ENCODE data around the gene CENPB.

CENPB gene

GRCh38 chr20:3748073-3748472, 38.5 kb downstream of the CENPB start:
- peaks cover 13% of the 10 kb centered on the region for H3K4me1 ChIP-seq
- no peak overlapping the region for H3K4me2 ChIP-seq (ENCODE audit: low read length)
- H3K79me2 ChIP-seq: no peaks in the 10 kb centered on the region
- no peak overlapping the region for H2AFZ ChIP-seq
- peaks cover 5% of the 10 kb centered on the region for H3K27me3 ChIP-seq (ENCODE audit: control insufficient read depth, insufficient read depth, low read length)
- TF ChIP-seq CTCF (IDR thresholded peaks at IDR 0.05): no peak
- no peaks in the 10 kb centered on the region for H3K9me3 ChIP-seq (ENCODE audit: control insufficient read depth, low read length)
- H3K36me3 ChIP-seq (ENCODE audit: control insufficient read depth, insufficient read depth, low read length): no peaks in the 10 kb centered on the region
- no peak overlapping the region for H3K9ac ChIP-seq
- no peak overlapping the region for H3K4me3 ChIP-seq (ENCODE audit: low read depth, low read length)
- H3K27ac ChIP-seq: no peak overlapping the region

- Histone ChIP-seq H3K4me2 (ENCODE audit: low read length) (no peak overlapping the region), H3K36me3 (ENCODE audit: control insufficient read depth, insufficient read depth, low read length) (no peaks in the 10 kb centered on the region), H3K27ac (no peak overlapping the region), H3K9ac (no peak overlapping the region), H3K27me3 (ENCODE audit: control insufficient read depth, insufficient read depth, low read length) (peaks cover 5% of the 10 kb centered on the region), H3K79me2 (no peaks in the 10 kb centered on the region), H3K4me3 (ENCODE audit: low read depth, low read length) (no peak overlapping the region), H3K9me3 (ENCODE audit: control insufficient read depth, low read length) (no peaks in the 10 kb centered on the region), H2AFZ (no peak overlapping the region), H3K4me1 (peaks cover 13% of the 10 kb centered on the region)
- no peak for TF ChIP-seq CTCF (IDR thresholded peaks at IDR 0.05)
These were observed 39.1 kb downstream of the CENPB start for GRCh38 chr20:3747471-3747870.

- Histone ChIP-seq H2AFZ (peak overlapping the region; percentile 86), H3K4me3 (ENCODE audit: low read depth, low read length) (no peak overlapping the region), H3K27me3 (ENCODE audit: control insufficient read depth, insufficient read depth, low read length) (peaks cover 5% of the 10 kb centered on the region), H3K9me3 (ENCODE audit: control insufficient read depth, low read length) (no peaks in the 10 kb centered on the region), H3K4me2 (ENCODE audit: low read length) (no peak overlapping the region), H3K27ac (peak overlapping the region; percentile 74), H3K36me3 (ENCODE audit: control insufficient read depth, insufficient read depth, low read length) (no peaks in the 10 kb centered on the region), H3K4me1 (peaks cover 13% of the 10 kb centered on the region), H3K79me2 (no peaks in the 10 kb centered on the region), H3K9ac (no peak overlapping the region)
- no peak for TF ChIP-seq CTCF (IDR thresholded peaks at IDR 0.05)
These were observed 40.8 kb downstream of the CENPB start for GRCh38 chr20:3745686-3746173.

GRCh38 chr20:3744806-3745685, 41.5 kb downstream of the CENPB start:
- H3K27ac ChIP-seq: peak overlapping the region; percentile 74

More at GRCh38 chr20:3744806-3745685, 41.5 kb downstream of the CENPB start:
- Histone ChIP-seq H3K9ac (no peak overlapping the region), H3K4me2 (ENCODE audit: low read length) (no peak overlapping the region), H3K4me3 (ENCODE audit: low read depth, low read length) (no peak overlapping the region), H3K9me3 (ENCODE audit: control insufficient read depth, low read length) (no peaks in the 10 kb centered on the region), H2AFZ (peak overlapping the region; percentile 86), H3K27me3 (ENCODE audit: control insufficient read depth, insufficient read depth, low read length) (peaks cover 1% of the 10 kb centered on the region), H3K4me1 (peaks cover 20% of the 10 kb centered on the region), H3K36me3 (ENCODE audit: control insufficient read depth, insufficient read depth, low read length) (no peaks in the 10 kb centered on the region), H3K79me2 (no peaks in the 10 kb centered on the region)
- TF ChIP-seq CTCF (IDR thresholded peaks at IDR 0.05): no peak
